H1 (cell line): ENCODE results near the gene SUV39H2. TPM values are rescaled to one million over a fixed set of nuclear protein-coding genes. Genes with fewer than 3 reads are reported as not detected.

Experiments
- BRCA1 ChIP-seq: IDR thresholded peaks from 2 replicates; pipeline ENCODE4 v1.6.1; 2012; ENCODE audit warnings: low read depth, low read length, improper control_type of control experiment
- CEBPB ChIP-seq: IDR thresholded peaks from 2 replicates; pipeline ENCODE4 v1.6.1; 2012; ENCODE audit warnings: low read depth, low read length
- SP1 ChIP-seq: IDR thresholded peaks from 2 replicates; pipeline ENCODE4 v1.6.1; 2011; ENCODE audit warnings: low read depth, low read length
- SP4 ChIP-seq: IDR thresholded peaks from 2 replicates; pipeline ENCODE4 v1.6.1; 2012; ENCODE audit warnings: low read length, inconsistent platforms
- TEAD4 ChIP-seq: IDR thresholded peaks from 2 replicates; pipeline ENCODE4 v1.6.1; 2012; ENCODE audit warnings: low read depth, low read length, inconsistent platforms, mixed read lengths
- polyA plus RNA-seq, 7 experiments: library from polyadenylated mRNA; depleted of rRNA in 3 of 7; stranded (reverse) in 5 of 7; unstranded in 2 of 7; fragments of >200 nt in 5 of 7; fragments of 200-250 nt in 2 of 7; gene quantifications; 1 replicate in 5 of 7; 2 replicates in 1 of 7; 4 replicates in 1 of 7; pipeline versions ENCODE4 v1.2.1 to v1.2.3, GENCODE V29; 2011 to 2013; ENCODE audit warnings: missing spikeins in 2 of 7, mixed read lengths in 2 of 7
- total RNA-seq: library from RNA; stranded (reverse); fragmentation: NEBNext Ultra II Directional; extraction: Animal tissue kit (Norgen Biotek cat#: 25700); gene quantifications from 2 replicates; pipeline ENCODE4 v1.2.1, GENCODE V29; 2021

The SUV39H2 gene
- total and polyA plus RNA-seq, 2 of the 8 experiments (the other 6 are each of a cell fraction or from before 2014, with no cell fraction given) = 19.4 to 62.3 TPM

DNA sequence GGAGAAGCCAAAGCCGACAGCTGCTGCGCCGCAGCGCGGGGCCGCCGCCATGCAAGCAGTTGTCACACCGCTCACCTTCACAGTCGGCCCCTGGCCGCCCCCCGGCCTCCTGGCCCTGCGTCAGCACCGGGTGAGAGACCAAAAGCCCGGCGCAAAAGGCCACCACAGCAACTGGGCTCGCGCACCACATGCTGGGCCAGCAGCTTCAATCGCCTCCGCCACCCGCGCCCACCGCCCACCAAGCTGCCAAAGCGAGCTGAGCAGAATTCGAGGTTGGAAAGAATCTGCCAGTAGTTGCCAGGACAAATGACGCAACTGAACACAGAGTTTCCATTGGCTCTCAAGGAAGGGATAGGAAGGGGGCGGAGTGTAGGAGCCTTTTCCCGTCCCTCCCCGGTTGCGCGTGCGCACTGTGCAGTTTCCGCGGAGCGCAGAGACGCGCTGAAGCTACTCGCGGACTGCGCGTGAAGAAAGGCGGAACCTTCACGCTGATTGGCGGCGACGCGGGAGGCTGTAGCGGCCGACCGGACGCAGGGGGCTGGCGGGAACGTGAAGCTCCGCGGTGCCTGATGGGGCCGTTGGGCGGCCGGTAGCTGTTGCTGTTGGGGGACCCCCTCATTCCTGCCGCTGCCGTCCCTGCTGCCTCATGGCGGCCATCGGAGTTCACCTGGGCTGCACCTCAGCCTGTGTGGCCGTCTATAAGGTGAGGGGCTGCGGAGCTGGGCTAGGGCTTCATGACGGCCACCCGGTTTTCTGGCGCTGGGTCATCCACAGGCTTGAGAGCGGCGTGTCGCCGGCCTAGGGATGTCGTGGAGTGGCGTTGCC, 40.7 kb upstream of the SUV39H2 start, which contains the start of the genes CDNF, HSPA14 and MSANTD7 (continued):
- TF ChIP-seq TEAD4 = peak; percentile 97
- 0 out of 2 replicates have a peak, but pooled peaks have one; percentile 37 for TF ChIP-seq CEBPB
- peak; percentile 81; the same call in 1 of the 2 replicates for TF ChIP-seq SP1
- no peak for TF ChIP-seq BRCA1
- TF ChIP-seq SP4 = peak; percentile 30; the same call in 1 of the 2 replicates
